Kidney (tissue), 14 donors: ENCODE results near the gene SCRN2. TPM values are rescaled to one million over a fixed set of nuclear protein-coding genes. Genes with fewer than 3 reads are reported as not detected.
A peak's percentile ranks its signal among the peaks of the same experiment; 100 is the strongest.

ENCODE experiments used
- DNase-seq, 5 donors: peaks; one replicate each; pipeline ENCODE4 v3.0.0-alpha.2; 2013 to 2020
- FAIRE-seq: peaks from 2 replicates; lab custom pipeline; 2012; peaks lifted over from hg19 to GRCh38; lab: Jason Lieb, UNC
- H3K27ac ChIP-seq, 2 donors: one replicate each; pipeline ENCODE4 v1.7.0; 2013; ENCODE audit warnings: low read depth in 2 of 2, low read length in 2 of 2, inconsistent platforms in 1 of 2
- H3K27me3 ChIP-seq: one replicate; pipeline ENCODE4 v1.7.1; 2013; ENCODE audit warnings: low read length, inconsistent platforms; ENCODE audit not compliant: control insufficient read depth, insufficient read depth
- H3K36me3 ChIP-seq, 3 donors: one replicate each; pipeline versions ENCODE4 v1.7.0 to v1.7.1; 2013; ENCODE audit warnings: low read length in 3 of 3, control low read depth in 1 of 3, inconsistent platforms in 1 of 3; ENCODE audit not compliant: insufficient read depth in 3 of 3, control insufficient read depth in 2 of 3
- H3K4me1 ChIP-seq, 3 donors: one replicate each; pipeline versions ENCODE4 v1.7.0 to v1.7.1; 2013; ENCODE audit warnings: low read length in 3 of 3, inconsistent platforms in 1 of 3, low read depth in 1 of 3; ENCODE audit not compliant: control insufficient read depth in 2 of 3, insufficient read depth in 2 of 3
- H3K4me3 ChIP-seq, 3 donors: one replicate each; pipeline versions ENCODE4 v1.7.0 to v1.8.1; 2013; ENCODE audit warnings: low read length in 3 of 3, control low read depth in 1 of 3, inconsistent platforms in 1 of 3
- H3K9ac ChIP-seq, 3 donors: one replicate each; pipeline versions ENCODE4 v1.7.0 to v1.7.1; 2013; ENCODE audit warnings: low read length in 3 of 3, control low read depth in 1 of 3, inconsistent platforms in 1 of 3
- H3K9me3 ChIP-seq, 3 donors: one replicate each; pipeline versions ENCODE4 v1.7.0 to v1.7.1; 2013; ENCODE audit warnings: low read length in 3 of 3, control low read depth in 1 of 3, inconsistent platforms in 1 of 3; ENCODE audit not compliant: control insufficient read depth in 2 of 3, insufficient read depth in 1 of 3
- CTCF ChIP-seq: IDR thresholded peaks from 3 replicates; pipeline ENCODE4 v1.5.1; 2012; ENCODE audit warnings: mild to moderate bottlenecking, moderate library complexity, borderline replicate concordance; ENCODE audit not compliant: insufficient read depth; ENCODE audit errors: extremely low read depth
- intact Hi-C: fragments of 100-400 bp; cut with DNase I; formaldehyde crosslinking; loops from one replicate; pipeline ENCODE4 v1.11.1; 2022
- polyA plus RNA-seq: library from polyadenylated mRNA; stranded (reverse); fragments of 350-450 nt; fragmentation: Illumina TruSeq; extraction: RNeasy Lipid Tissue Mini Kit (QIAGEN cat#74804); gene quantifications from one replicate; pipeline ENCODE4 v1.2.3, GENCODE V29; 2014; ENCODE audit warnings: low read depth, low replicate concordance; ENCODE audit not compliant: insufficient read depth
- total RNA-seq: library from RNA; stranded (reverse); fragmentation: NEBNext Ultra II Directional; extraction: Animal tissue kit (Norgen Biotek cat#: 25700); gene quantifications from one replicate; pipeline ENCODE4 v1.2.1, GENCODE V29; 2021
- donor health status: control.
- donor health status: control.
- donor health status: control.
- donor health status: control.
- donor health status: control.
- donor health status: DM: yes; HTN: yes; CAD: no.
- donor health status: Normal renal cell carcinoma (clear cell type).

Gene SCRN2
- total and polyA plus RNA-seq, 2 donors from 2014 or later: 40.3 to 172 TPM

- Histone ChIP-seq H3K4me3 (no peak overlapping the region), H3K27ac (no peak overlapping the region), H3K9ac (no peak overlapping the region), H3K36me3 (no peaks in the 10 kb centered on the region), H3K9me3 (no peaks in the 10 kb centered on the region), H3K27me3 (no peaks in the 10 kb centered on the region), H3K4me1 (peaks cover 0 to 8% (median 0%) of the 10 kb centered on the region in 3 donors)
- FAIRE-seq (no peak), DNase-seq (no peak)
- no peak for TF ChIP-seq CTCF
- intact Hi-C loops: loop anchor here (5.0 kb wide), 1 partner anchor 41 kb away; no protein-coding TSS in a partner anchor
Observed at GRCh38 chr17:47888293-47888692, 47.2 kb upstream of the SCRN2 start.

- Histone ChIP-seq H3K4me3 (no peak overlapping the region), H3K9ac (no peak overlapping the region), H3K36me3 (no peaks in the 10 kb centered on the region), H3K4me1 (peaks cover 0 to 23% (median 8%) of the 10 kb centered on the region in 3 donors), H3K9me3 (no peaks in the 10 kb centered on the region), H3K27me3 (no peaks in the 10 kb centered on the region), H3K27ac (no peak overlapping the region)
- DNase-seq (peak in 2 of 5 donors; percentile 26 to 67), FAIRE-seq (no peak)
- intact Hi-C loops: loop anchor here (5.0 kb wide), 1 partner anchor 38 kb away; no protein-coding TSS in a partner anchor
- TF ChIP-seq CTCF: no peak
Observed at GRCh38 chr17:47884905-47885730, 44.0 kb upstream of the SCRN2 start.

DNA sequence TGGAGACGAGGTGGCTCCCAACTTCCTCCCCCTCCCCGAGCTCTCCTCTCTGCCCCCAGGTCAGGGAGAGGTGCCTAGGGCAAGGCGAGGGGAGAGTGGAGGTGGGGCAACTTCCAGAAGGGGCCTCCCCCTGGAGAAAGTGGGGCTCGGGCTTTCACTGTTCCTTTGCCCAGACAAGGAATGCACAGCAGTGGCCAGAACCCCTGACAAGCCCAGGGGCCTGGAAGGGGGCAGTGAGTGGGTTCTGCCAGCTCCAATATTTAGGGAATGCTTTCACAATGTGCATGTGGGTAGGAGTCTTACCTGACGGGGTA lies 43.3 kb upstream of the SCRN2 start:
- Histone ChIP-seq H3K4me3 (no peak overlapping the region), H3K9ac (no peak overlapping the region), H3K4me1 (peaks cover 0 to 23% (median 8%) of the 10 kb centered on the region in 3 donors), H3K27me3 (no peaks in the 10 kb centered on the region), H3K9me3 (no peaks in the 10 kb centered on the region), H3K36me3 (no peaks in the 10 kb centered on the region), H3K27ac (no peak overlapping the region)
- DNase-seq (no peak), FAIRE-seq (no peak)
- TF ChIP-seq CTCF: no peak
- intact Hi-C loops: no loop called here
